GM18867 (cell line): ENCODE results near the gene TM4SF4.

Source experiments
- ATAC-seq: cut with Tn5 transposase; IDR thresholded peaks from one replicate; pipeline ENCODE4 v1.9.1; 2021; ENCODE audit warnings: mild to moderate bottlenecking, moderate library complexity; ENCODE audit not compliant: unreplicated experiment

The TM4SF4 gene

GRCh38 chr3:149454746-149455145, 19.8 kb upstream of the TM4SF4 start:
- no peak for ATAC-seq

GRCh38 chr3:149455366-149455765, 19.1 kb upstream of the TM4SF4 start:
- ATAC-seq = no peak

- ATAC-seq = no peak
These were observed 18.5 kb upstream of the TM4SF4 start for GRCh38 chr3:149455989-149456388.

GRCh38 chr3:149459491-149460059, 14.9 kb upstream of the TM4SF4 start:
- ATAC-seq = no peak

- ATAC-seq = no peak
These were observed 14.4 kb upstream of the TM4SF4 start for GRCh38 chr3:149460117-149460516.

GRCh38 chr3:149462051-149462450, 12.4 kb upstream of the TM4SF4 start:
- no peak for ATAC-seq

GRCh38 chr3:149462581-149463011, 11.9 kb upstream of the TM4SF4 start:
- no peak for ATAC-seq

GRCh38 chr3:149463921-149464320, 10.6 kb upstream of the TM4SF4 start:
- no peak for ATAC-seq

GRCh38 chr3:149464542-149465328, 9.8 kb upstream of the TM4SF4 start:
- ATAC-seq = no peak

GRCh38 chr3:149465351-149465883, 9.1 kb upstream of the TM4SF4 start:
- ATAC-seq = no peak

- no peak for ATAC-seq
These were observed 8.3 kb upstream of the TM4SF4 start for GRCh38 chr3:149466192-149466591.

GRCh38 chr3:149468504-149469212, 5.8 kb upstream of the TM4SF4 start:
- peak; percentile 94 for ATAC-seq

GRCh38 chr3:149470381-149470780, 4.1 kb upstream of the TM4SF4 start:
- no peak for ATAC-seq

GRCh38 chr3:149472030-149472797, 2.3 kb upstream of the TM4SF4 start:
- ATAC-seq = no peak

- ATAC-seq = no peak
These were observed 894 bp upstream of the TM4SF4 start for GRCh38 chr3:149473357-149474249.

- ATAC-seq = no peak
These were observed 1.1 kb downstream of the TM4SF4 start for GRCh38 chr3:149475451-149476060.

- no peak for ATAC-seq
These were observed 1.7 kb downstream of the TM4SF4 start for GRCh38 chr3:149476225-149476624.

GRCh38 chr3:149479621-149480325, 5.3 kb downstream of the TM4SF4 start:
- ATAC-seq = no peak
